PC-3 (cell line): Measurements from ENCODE around the gene CMTM1.

Experiments used
- EZH2 ChIP-seq: fragments of 300-600 bp; sonication (generic); IDR thresholded peaks from one replicate; pipeline ENCODE4 v1.6.1; 2017; ENCODE audit warnings: antibody characterized with exemption, mild to moderate bottlenecking, low read length; ENCODE audit not compliant: unreplicated experiment
- EZH2phosphoT487 ChIP-seq: fragments of 300-600 bp; sonication (generic); IDR thresholded peaks from 2 replicates; pipeline ENCODE4 v1.6.1; 2018; ENCODE audit warnings: mild to moderate bottlenecking, antibody characterized with exemption, low read length, borderline replicate concordance
- TF ChIP-seq, protein P1 (sequence below): fragments of 300-600 bp; sonication (generic); conservative IDR thresholded peaks from 2 replicates; pipeline ENCODE4 v1.5.1; 2017; ENCODE audit warnings: antibody characterized with exemption, low read depth, mild to moderate bottlenecking, low read length

DNA sequence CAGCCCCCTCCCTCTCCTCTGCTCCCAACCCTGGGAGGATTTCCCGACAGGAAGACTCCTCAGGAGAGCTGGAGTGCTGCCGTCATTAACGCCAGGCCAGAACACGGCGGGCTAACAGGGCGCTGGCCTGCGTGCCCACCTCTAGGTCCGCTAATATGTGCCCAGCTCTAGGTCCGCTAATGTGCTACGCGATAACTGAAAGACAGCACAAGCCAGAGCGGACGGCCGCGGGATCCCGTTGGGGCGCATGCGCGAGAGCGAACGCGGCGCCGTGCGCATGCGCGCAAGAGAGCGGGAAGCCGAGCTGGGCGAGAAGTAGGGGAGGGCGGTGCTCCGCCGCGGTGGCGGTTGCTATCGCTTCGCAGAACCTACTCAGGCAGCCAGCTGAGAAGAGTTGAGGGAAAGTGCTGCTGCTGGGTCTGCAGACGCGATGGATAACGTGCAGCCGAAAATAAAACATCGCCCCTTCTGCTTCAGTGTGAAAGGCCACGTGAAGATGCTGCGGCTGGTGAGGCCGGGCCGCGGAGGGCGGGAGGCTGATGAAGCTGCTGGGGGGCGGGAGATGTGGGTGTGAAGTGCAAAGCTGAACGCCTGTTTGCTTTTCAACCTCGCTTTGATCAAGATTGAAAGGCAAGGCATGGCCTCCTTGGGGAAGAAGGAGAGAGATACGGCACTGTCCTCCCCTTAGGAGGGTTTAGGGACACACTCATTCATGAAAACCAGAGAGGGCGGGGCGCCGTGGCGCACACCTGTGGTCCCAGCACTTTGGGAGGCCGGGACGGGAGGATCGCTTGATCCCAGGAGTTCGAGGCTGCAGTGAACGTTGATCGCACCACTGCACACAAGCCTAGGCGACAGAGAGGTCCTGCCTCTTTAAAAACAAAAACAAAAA lies 13.7 kb upstream of the CMTM1 start, which contains the start of gene CKLF:
- TF ChIP-seq, protein P1, sequence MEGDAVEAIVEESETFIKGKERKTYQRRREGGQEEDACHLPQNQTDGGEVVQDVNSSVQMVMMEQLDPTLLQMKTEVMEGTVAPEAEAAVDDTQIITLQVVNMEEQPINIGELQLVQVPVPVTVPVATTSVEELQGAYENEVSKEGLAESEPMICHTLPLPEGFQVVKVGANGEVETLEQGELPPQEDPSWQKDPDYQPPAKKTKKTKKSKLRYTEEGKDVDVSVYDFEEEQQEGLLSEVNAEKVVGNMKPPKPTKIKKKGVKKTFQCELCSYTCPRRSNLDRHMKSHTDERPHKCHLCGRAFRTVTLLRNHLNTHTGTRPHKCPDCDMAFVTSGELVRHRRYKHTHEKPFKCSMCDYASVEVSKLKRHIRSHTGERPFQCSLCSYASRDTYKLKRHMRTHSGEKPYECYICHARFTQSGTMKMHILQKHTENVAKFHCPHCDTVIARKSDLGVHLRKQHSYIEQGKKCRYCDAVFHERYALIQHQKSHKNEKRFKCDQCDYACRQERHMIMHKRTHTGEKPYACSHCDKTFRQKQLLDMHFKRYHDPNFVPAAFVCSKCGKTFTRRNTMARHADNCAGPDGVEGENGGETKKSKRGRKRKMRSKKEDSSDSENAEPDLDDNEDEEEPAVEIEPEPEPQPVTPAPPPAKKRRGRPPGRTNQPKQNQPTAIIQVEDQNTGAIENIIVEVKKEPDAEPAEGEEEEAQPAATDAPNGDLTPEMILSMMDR = no peak
- TF ChIP-seq EZH2phosphoT487 = no peak
- no peak for TF ChIP-seq EZH2
